Medulla oblongata (tissue), 1 donor: ENCODE measurements around the gene TAF1B.

Source experiments
- DNase-seq: peaks from one replicate; pipeline ENCODE4 v3.0.0-alpha.2; 2015; ENCODE audit errors: extremely low spot score

The TAF1B gene

GRCh38 chr2:9843229-9844035, at the start of gene TAF1B:
Gene TAF1B, plus strand, starts transcription at chr2:9843474. Its CDS starts 68 bp downstream, at chr2:9843542.
- peak; percentile 86 for DNase-seq

- no peak for DNase-seq
Measured at GRCh38 chr2:9793918-9794717, 49.2 kb upstream of the TAF1B start.

GRCh38 chr2:9795071-9795470, 48.2 kb upstream of the TAF1B start:
- DNase-seq: no peak

- DNase-seq: no peak
Measured at GRCh38 chr2:9796056-9797010, 46.9 kb upstream of the TAF1B start.

GRCh38 chr2:9797086-9797485, 46.2 kb upstream of the TAF1B start:
- no peak for DNase-seq

GRCh38 chr2:9797681-9798556, 45.4 kb upstream of the TAF1B start:
- no peak for DNase-seq

GRCh38 chr2:9799011-9799596, 44.2 kb upstream of the TAF1B start:
- DNase-seq: no peak

- peak; percentile 84 for DNase-seq
Measured at GRCh38 chr2:9799729-9800632, 43.3 kb upstream of the TAF1B start.

GRCh38 chr2:9800639-9800974, 42.7 kb upstream of the TAF1B start:
- DNase-seq: no peak

- no peak for DNase-seq
Measured at GRCh38 chr2:9800975-9801726, 42.1 kb upstream of the TAF1B start.

- DNase-seq: peak; percentile 72
Measured at GRCh38 chr2:9802576-9802993, 40.7 kb upstream of the TAF1B start.

GRCh38 chr2:9803023-9803805, 40.1 kb upstream of the TAF1B start:
- no peak for DNase-seq

- DNase-seq: no peak
Measured at GRCh38 chr2:9805435-9806297, 37.6 kb upstream of the TAF1B start.

GRCh38 chr2:9806298-9806610, 37.0 kb upstream of the TAF1B start:
- DNase-seq: no peak

- DNase-seq: no peak
Measured at GRCh38 chr2:9806656-9807055, 36.6 kb upstream of the TAF1B start.

GRCh38 chr2:9807056-9807455, 36.2 kb upstream of the TAF1B start:
- peak; percentile 37 for DNase-seq
